ACHN (cell line): ENCODE measurements around the gene MAP10.

Source experiments
- DNase-seq: peaks from one replicate; pipeline ENCODE4 v3.0.0-alpha.2; 2015
- in situ Hi-C: cut with HindIII; loops from 2 replicates; pipeline ENCODE4 v1.10.0; 2017; ENCODE audit warnings: low sequenced_read_pairs, low pct_ligation_motif_present, low pct_unique_long_range_greater_than_20kb

MAP10 gene

DNA sequence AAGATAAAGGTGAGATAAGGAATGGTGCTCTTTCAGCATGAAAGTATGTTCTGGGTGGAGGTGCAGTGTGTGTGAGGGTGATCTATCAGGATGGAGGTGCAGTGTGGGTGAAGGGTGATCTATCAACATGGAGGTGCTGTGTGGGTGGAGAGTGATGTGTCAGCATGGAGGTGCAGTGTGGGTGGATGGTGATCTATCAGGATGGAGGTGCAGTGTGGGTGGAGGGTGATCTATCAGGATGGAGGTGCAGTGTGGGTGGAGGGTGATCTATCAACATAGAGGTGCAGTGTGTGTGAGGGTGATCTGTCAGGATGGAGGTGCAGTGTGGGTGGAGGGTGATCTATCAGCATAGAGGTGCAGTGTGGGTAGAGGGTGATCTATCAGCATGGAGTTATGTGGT lies 12.3 kb upstream of the MAP10 start:
- in situ Hi-C loops, result no loop called here
- no peak for DNase-seq

DNA sequence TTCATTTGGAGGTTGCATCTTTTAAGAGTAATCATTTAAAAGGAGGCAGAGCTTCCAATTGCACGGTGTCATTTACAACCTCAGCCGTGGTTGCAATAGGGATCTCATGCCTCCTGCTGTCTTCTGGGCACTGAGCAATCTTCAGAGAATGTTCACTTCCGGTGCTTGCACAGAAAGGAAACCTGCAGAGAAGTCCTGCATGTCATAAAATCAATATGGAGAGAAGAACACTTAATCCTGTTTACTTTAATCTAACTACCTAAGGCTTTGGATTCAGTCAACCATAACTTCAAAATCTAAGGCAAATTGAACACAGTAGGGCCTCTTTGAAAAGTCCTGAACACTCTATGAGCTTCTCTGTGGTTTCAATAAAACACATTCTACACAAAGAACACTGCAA lies 11.3 kb upstream of the MAP10 start:
- peak; percentile 30 for DNase-seq
- in situ Hi-C loops, result no loop called here

DNA sequence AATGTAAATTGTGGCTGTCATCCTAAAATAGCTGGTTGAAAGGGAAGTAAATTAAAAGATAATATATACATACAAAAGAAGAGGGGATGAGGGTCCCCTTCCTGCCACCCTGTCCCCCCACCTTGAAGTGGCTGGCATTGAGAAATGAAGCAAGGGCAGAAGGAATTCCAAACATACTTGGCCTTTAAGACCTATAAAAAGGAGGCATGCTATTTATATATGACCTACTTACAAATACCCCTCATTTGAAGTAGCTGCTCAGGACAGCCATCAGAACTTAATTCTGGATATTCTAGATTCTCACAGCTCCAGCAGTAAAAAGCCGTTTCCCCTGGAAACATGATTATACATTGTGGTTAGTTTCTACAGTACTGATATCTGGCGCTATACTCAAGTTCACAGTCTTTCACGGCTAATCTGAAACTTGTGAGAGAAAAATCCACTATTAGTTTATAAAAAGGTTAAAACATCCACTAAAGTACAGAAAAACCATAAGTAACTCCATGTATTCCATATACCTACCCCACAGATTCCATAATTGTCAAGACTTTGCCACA lies 9.6 kb upstream of the MAP10 start:
- in situ Hi-C loops, result no loop called here
- DNase-seq, result no peak

DNA sequence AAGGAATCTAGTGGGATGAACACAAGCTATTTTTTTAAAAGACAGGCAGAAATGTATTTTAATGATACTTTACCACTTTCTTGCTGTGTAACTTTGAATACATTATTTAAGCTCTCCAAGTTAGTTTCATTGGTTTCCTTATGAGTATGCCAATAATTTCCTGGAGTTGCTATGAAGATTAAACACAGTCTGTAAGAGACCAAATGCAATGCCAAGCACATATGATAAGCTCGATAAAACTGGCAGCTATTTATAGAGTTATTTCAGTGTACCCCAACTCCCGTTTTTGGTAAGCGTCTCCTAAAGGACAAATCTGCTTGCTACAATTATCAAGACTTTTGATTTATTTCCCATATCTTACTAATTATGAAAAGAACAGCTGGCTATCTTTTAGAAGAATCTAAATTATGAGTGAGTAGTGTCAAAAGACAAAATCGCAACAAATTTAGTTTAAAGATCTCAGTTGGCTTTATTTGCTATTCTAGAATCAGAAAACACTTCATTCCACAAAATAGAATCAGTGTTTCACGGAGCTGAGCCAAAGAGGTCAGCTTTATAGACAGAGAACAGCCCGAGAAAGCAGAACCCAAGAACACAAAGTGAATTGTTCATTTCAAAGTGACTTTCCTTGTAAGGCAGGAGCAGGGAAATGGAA lies 7.2 kb upstream of the MAP10 start:
- in situ Hi-C loops, result no loop called here
- DNase-seq, result no peak

DNA sequence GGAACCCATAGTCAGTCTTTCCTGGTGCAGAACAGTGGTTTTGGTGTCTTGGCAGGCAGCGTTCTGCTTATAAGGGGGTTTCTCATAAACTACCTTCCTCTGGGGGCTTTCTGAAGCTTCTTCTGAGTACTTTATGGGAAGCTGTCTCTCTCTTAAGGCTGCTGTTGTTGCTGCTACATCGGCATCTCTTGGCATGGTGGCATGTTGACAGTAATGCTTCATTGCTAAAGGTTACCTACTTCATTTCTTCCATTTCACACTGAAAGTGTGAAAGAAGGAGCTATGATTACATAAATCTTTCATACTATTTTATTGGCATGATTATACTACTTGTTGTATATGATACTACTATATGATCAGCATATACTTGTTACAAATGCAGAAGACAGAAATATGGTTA lies 6.3 kb upstream of the MAP10 start:
- DNase-seq, result no peak
- in situ Hi-C loops, result no loop called here

DNA sequence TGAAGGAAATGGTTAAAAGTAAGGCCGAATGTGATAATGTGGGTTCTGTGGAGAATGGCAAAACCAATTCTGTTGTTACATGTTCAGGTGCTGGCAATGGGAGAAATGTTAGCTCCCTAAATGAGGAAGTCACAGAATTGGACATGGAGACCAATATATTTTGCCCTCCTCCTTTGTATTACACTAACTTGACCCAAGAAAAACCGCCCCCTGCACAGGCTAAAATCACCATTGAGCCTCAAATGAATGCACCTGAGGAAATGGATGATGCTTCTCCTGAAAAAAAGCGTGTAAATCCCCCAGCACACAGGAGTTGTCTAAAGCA lies 932 bp downstream of the MAP10 start:
- in situ Hi-C loops, result no loop called here
- DNase-seq, result no peak

DNA sequence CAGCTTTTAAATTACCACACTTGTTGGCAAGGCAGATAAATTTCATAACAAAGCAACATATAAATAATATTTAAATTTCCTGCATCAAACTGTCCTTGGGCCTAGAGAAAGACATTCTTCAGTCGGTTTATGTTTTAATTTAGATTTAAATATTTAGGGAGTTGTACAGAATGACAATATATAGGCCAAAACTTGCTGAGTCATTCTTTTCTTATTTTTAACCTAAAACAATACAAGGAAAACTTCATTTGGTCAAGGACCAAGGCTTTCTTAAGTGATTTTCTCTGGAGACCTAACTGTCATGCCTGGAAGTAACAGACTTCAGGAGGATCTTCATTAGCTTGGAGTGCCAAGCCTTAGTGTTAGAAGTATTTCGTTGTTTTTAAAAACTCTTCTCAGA lies 5.6 kb downstream of the MAP10 start:
- DNase-seq, result no peak
- in situ Hi-C loops, result no loop called here

DNA sequence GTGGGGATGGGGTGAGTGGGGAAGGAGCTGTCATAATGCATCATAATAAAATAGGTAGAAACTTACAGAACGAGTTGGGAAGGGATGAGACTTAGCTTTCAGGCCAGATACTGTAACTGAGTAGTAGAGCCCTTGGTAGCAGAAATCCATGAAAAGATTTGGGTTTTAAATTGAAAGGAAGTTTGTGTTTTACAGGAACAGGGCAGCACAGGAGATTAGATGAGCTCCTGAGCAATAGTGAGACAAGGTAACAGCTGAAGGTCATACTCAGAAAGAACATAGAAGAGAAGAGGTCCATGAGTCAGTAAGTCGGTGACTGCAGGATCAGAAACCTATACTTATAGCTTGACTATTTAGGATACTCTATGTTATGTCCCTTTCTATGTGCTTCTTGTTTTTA lies 7.3 kb downstream of the MAP10 start:
- DNase-seq, result no peak

DNA sequence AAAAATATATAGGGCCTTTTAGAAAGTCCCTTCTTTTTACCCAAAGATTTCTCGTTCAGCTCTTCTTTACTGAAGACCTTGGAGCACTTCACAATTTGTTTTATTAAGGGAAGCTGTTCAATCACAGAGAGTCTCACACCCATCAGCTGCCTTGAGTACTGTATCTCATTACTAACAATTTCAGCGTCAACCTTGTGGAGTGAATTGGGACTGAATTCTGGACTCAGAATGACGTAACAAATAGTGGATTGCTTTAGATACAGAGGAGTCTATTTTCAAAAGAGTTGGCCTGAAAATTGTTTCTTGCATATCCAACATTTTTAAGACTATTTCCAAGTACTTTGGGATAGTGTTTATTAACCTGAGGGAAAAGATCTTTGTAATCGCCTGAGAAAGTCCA lies 7.9 kb downstream of the MAP10 start:
- in situ Hi-C loops, result no loop called here
- no peak for DNase-seq

More for the DNA sequence above, 7.3 kb downstream of the MAP10 start:
- in situ Hi-C loops, result no loop called here

DNA sequence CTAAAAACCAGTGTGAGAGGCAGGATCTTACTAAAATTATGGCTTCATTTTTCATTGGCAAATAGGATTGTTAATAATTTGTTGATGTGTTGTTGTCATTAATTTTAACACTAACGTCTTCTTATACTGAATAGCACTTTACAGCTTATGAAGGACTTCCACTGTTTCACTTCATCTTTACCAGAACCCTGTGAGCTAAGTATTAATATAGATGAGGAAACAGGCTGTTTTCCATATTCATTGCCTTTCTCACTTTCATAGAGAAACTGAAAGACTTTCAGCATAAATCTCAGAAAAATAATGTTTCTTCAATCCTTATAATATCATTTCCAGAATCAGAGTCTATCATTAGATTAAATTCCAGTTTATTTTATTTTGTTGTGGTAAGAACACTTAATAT lies 8.5 kb downstream of the MAP10 start:
- no peak for DNase-seq
- in situ Hi-C loops, result no loop called here

DNA sequence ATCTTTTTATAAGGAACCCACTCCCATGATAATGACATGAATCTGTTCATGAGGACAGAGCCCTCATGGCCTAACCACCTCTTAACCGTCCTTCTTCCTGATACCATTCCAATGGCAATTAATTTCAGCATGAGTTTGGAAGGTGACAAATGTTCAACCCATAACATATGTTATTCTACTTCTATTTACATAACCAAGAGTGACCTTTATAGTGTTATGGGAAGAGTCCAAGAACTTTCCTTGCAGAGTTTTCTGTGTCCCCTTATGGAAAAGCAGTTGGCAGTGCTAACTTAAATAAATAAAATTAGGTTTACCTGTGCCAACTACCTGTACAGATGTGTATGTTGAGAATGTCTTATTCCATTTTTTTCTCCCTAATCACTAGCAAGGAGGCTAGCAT lies 11.1 kb downstream of the MAP10 start:
- in situ Hi-C loops, result no loop called here

DNA sequence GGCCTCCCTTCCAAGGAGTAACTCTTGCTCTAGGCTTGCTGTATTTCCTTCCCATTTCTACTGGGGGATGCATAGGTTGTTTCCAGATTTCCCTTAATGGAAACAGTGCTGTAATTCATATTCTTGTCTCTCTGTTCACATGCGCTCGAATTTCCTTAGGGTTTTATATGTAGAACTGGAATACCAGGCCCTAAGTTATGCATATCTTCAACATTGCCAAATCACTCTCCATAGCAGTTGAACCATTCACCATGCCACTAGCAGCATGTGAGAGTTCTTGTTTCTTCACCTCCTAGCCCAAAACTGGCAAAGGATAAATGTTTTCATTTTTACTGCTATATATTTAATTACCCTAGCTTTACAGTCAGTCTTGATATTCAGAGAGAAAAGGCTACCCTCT lies 12.8 kb downstream of the MAP10 start:
- DNase-seq, result no peak
- in situ Hi-C loops, result no loop called here

More for the DNA sequence above, 11.1 kb downstream of the MAP10 start:
- DNase-seq, result no peak

DNA sequence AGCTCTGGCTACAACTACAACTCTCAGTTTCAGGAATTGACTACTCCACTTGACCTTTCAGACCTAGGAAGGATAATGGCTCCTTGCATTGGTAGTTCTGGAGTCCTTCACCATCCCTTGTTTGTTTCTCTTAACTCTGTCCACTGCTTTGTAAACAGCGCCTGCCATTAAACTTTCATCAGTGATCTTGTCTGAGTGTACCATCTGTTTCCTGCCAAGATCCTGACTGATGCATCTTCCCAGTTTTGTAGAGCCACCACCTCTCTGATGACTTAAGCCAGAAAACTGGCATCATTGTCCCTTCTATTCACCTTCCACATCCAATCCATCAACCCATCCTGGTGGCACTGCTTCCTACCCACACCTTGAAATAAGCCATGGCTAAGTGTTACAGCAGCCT lies 15.2 kb downstream of the MAP10 start:
- no peak for DNase-seq
- in situ Hi-C loops, result no loop called here

DNA sequence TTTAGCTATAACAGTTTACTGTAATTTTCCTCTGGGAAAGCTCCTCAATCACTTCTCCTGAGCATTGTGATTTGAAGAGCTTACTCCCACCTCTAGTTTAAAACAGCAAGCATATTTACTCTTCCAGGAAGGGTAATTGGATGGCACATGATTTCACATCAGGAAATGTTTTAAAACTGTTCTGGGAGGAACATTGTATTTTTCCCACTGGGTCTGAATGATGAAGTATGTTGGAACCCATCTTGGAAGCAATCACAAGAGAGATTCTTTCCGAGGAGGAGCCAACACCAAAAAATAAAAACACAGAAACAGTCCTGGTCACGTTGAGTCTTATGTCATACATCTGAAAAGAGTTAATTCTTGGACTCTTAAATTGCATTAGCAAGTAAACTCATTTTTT lies 17.3 kb downstream of the MAP10 start:
- in situ Hi-C loops, result no loop called here

DNA sequence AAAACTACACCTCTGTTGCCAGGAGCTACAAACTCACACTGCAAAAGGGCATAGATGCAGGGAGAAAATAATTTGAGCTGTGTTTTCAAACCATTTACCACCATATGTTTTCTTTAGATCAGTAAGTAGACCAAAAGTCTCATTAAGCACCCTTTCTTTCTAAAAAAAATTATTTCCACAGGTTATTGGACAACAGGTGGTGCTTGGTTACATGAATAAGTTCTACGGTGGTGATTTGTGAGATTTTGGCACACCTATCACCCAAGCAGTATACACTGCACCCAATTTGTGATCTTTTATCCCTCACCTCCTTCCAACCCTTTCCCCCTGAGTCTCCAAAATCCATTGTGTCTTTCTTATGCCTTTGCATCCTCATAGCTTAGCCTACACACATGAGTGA lies 21.1 kb downstream of the MAP10 start:
- no peak for DNase-seq
- in situ Hi-C loops, result no loop called here

More for the DNA sequence above, 17.3 kb downstream of the MAP10 start:
- DNase-seq, result no peak

DNA sequence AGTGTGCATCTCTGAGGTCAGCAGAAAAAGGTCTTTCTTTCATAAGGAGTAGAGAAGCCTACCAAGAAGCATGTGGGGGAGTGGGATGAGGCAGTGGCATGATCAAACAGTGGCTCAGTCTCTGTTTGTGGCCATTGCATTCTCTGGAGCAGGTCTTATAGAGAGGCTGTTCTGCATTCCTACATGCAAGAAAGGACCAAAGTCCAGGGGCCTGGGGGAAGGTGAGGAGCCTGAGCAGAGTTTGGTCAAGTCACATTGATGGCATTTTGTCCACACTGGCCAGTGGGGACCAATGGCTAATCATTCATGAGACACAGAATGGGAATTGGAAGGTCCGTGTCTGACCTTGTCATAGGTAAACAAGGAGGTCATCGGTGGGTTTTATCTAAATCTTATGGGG lies 25.4 kb downstream of the MAP10 start:
- no peak for DNase-seq
- in situ Hi-C loops, result no loop called here

DNA sequence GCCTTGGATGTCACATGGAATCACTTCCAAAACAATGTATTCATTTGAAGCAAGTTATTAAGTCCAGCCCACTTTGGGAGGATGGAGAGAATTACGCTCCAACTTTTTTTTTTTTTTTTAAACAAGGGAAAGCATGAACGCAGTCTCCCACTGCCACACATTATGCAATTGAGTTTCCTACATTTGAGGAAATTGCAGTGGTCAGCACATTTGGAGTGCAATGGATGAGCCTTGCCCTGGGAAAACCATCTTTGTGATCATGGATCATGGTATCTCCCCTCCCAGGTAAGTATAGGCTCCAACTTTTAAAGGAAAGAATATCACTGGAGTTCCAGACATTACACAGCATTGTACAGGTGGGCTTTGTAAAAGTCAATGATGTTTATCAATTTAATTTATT lies 26.7 kb downstream of the MAP10 start:
- no peak for DNase-seq
- in situ Hi-C loops, result no loop called here

DNA sequence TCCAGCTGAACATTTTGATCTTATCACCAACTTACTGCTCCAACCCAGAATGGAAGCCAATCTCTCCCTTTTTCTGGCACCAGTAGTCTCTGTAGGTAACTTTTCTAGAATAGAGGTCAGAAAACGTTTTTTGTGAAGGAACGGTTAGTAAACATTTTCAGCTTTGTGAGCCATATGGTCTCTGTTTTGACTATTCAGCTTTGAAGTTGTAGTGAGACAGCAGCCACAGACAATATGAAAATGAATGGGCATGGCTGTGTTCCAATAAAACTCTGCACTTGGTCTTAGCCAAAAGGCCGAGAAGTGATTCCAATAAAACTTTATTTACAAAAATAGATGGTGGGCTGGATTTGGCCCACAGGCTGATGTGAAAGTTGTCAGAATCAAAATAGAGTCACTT lies 28.9 kb downstream of the MAP10 start:
- DNase-seq, result no peak
- in situ Hi-C loops, result no loop called here

DNA sequence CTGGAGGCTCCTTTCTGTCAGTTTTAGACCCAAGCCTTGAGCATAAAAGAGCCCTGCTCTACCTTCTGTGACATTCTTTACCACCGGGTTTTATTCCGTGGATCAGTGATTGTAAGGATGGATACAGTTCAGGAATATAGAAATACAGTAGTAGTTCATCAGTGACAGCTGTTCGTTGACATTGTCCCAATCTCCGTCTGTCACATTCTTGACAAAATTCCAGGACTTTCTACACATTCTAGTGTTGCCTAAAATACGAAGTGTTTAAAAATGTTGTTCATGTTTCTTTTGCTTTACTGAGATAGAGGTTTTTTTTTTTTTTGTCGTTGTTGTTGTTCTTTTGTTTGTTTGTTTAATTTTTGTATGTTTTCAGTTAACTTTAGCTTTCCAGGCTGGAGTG lies 29.9 kb downstream of the MAP10 start:
- no peak for DNase-seq
- in situ Hi-C loops, result no loop called here

DNA sequence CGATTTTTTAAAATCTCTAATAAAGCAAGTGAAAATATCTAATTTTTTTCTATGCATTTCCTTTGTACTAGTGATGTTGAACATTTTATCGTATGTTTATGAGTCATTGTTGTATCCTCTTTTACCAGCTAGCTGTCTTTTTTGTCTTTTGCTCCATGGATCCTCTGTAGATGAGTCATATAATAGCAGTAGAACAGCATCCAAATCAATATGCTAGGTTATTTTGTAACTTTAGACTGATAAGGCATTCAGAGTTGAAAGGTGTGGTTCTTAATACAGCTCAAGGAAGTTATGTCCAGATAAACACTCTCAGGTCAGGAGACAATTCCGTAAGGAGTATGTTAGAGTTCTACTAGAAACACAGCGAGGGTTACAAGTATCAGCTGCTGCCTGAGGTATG lies 31.9 kb downstream of the MAP10 start:
- DNase-seq, result no peak
- in situ Hi-C loops, result no loop called here
